SK-N-SH (cell line): Measurements from ENCODE around the gene ACRBP.

Source experiments
- CTCF ChIP-seq: fragments of 200-600 bp; sonication (generic); IDR thresholded peaks from 2 replicates; pipeline ENCODE4 v1.6.1; 2017; ENCODE audit warnings: antibody characterized with exemption, mild to moderate bottlenecking, moderate library complexity
- MAX ChIP-seq: IDR thresholded peaks from 2 replicates; pipeline ENCODE4 v1.4.0; 2012; ENCODE audit warnings: low read depth
- REST ChIP-seq: IDR thresholded peaks from 2 replicates; pipeline ENCODE4 v1.6.1; 2012; ENCODE audit warnings: mild to moderate bottlenecking, low read depth, low read length, moderate library complexity
- YY1 ChIP-seq: IDR thresholded peaks from 2 replicates; pipeline ENCODE4 v1.4.0; 2012; ENCODE audit warnings: low read depth, mild to moderate bottlenecking

- TF ChIP-seq REST (no peak), YY1 (no peak), CTCF (no peak), MAX (no peak)
Observed at GRCh38 chr12:6627616-6628015, 19.6 kb downstream of the ACRBP start.
